ENCODE results near the gene STARD3.

Gene STARD3

GRCh38 chr17:39621523-39622379 lies 15.2 kb upstream of the STARD3 start:
- peak; percentile 73 to 88 for DNase-seq (ENCODE audit: low read depth in 2 of 2)

DNA sequence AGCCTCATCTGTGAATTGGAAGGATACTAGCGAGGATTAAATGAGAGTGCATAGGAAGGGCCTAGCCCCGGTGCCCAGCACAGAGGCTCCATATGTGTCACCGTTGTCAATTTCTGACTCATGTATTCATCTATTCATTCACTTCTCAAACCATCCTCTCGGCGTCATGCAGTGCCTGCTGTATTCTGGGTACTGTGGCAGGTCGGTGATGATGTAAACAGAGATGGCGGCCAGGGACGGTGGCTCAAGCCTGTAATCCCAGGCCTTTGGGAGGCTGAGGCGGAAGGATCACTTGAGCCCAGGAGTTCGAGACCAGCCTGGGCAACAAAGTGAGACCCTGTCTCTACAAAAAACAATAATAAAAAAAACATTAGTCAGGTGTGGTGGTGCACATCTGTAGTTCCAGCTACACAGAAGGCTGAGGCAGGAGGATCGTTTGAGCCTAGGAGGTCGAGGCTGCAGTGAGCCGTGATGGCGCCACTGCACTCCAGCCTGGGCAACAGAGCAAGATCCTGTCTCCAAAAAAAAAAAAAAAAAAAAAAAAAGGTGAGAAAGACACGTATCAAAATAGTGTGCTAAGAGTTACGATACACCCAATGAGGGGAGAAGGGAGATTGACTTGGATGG lies 14.5 kb upstream of the STARD3 start:
- DNase-seq (ENCODE audit: low read depth in 2 of 2): peak in 1 of 2 donors; percentile 51

- peak; percentile 81 to 91 for DNase-seq (ENCODE audit: low read depth in 2 of 2)
These were observed 13.5 kb upstream of the STARD3 start for GRCh38 chr17:39623356-39623950.

- DNase-seq (ENCODE audit: low read depth in 2 of 2): no peak
These were observed 12.6 kb upstream of the STARD3 start for GRCh38 chr17:39624313-39624712.

DNA sequence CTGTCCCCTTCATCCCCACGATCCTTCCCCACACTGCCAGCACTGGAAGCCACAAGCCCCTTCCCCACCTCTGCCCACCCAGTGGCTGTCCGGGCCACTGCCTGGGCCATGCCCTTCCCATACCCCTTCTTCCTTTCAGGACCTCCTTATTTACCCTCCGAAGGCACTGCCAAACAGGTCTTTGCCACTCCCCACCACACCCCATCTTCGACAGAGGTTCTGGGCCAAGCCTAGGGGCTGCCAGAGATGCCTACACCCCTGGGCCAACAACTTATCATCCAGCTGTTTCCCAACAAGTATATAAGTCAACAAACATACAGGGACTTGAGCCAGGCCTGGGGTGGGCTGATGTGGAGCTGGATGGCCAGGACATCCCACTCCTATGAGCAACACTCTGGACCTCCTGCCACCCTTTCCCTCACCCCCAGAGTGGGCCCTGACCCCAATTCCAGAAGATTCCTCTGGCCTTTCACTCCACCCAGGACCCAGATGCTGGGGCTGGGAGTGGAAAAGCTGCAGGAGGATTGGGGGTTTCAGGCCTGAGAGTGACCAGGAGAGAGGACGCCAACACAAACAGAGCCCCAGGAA lies 11.7 kb upstream of the STARD3 start:
- DNase-seq (ENCODE audit: low read depth in 2 of 2): no peak

GRCh38 chr17:39626171-39627046 lies 10.5 kb upstream of the STARD3 start, which contains the start of gene PPP1R1B:
TSS of gene PPP1R1B (plus strand) at chr17:39626952. CDS start at chr17:39627393, 441 bp downstream.
- no peak for DNase-seq (ENCODE audit: low read depth in 2 of 2)

DNA sequence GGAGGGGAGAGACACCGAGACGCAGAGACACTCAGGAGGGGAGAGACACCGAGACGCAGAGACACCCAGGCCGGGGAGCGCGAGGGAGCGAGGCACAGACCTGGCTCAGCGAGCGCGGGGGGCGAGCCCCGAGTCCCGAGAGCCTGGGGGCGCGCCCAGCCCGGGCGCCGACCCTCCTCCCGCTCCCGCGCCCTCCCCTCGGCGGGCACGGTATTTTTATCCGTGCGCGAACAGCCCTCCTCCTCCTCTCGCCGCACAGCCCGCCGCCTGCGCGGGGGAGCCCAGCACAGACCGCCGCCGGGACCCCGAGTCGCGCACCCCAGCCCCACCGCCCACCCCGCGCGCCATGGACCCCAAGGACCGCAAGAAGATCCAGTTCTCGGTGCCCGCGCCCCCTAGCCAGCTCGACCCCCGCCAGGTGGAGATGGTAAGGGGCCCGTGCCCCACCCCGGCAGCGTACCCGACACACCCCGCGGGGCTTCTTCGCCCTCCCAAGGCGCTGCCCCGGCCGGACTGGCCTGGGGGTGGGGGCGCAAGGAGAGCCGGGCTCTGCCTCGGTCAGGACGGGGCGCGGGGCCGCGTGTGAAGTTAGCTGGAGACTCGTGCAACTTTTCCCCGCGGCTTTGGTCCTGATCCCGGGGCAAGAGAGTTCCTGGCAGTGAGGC lies 9.8 kb upstream of the STARD3 start:
- DNase-seq (ENCODE audit: low read depth in 2 of 2): no peak

DNA sequence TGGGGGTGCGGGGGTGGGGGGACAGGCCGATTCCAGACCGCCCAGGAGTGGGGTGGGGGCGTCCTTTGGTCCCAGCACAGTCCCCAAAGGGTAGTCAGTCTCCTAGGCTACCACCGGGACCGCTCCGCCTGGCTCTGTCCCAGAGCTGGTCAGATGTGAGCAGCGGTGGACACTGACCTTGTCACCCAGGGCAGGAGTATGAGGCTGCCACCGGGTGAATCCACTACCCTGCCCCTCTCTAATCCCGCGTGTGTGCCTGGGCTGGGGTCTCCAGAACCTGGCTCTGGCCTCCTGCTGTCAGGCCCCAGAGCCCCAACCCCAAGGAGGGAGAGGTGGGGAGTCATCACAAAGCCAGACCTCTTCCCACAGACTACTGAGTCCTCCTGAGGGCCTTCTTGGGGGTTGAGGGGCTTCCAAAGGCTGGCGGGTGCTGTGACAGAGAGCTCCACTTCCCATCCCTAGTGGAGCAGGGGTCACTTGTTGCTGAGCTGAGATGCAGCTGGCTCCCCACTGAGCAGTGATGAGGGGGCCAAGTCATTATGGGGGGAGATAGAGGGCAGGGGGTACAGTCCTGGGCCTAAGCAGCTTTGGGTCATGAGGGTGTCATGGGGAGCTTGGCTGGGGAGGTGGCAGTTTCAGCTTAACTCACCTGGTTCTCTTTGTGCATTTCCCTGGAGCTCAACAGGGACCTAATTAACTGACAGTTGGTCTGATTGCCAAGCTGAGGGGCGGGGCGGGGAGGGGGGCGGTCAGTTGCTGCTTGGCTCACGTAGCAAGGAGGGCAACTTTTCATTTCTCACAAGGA lies 9.0 kb upstream of the STARD3 start:
- no peak for DNase-seq (ENCODE audit: low read depth in 2 of 2)

DNA sequence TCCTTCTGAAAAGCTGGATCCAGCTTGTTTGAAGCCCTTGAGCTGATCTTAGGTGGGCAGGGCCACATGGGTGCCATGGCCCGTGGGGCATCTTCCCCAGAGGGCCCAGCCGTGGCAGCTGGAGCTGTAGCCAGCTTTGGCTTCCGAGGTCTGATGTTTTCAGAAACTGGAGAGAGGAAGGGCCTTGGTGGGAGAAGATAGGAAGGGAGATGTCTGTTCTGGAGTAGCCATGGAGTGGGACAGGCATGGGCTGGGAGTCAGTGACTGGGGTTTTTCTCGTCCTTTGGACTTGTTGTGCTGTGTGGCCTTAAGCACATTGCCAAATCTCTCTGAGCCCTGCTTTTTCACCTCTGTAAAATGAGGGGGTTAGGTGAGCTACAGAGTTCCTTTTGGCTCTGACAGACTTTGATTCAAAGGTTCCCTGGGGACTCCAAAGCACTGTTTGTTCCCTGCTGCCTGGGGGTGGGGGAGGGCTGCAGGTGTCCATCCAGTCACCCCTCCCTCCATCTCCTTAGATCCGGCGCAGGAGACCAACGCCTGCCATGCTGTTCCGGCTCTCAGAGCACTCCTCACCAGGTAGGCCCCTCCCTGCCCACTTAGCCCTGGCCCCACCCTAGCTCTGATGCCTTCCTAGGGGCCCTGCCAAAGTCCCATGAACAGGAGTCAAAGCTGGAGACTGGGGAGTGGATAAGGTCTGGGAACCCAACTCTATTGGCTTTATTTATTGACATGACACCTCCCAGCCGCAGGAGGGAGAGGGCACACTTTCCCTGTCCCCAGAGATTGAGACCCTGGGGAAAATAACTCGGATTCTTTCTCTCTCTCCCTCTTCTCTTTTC lies 8.1 kb upstream of the STARD3 start:
- DNase-seq (ENCODE audit: low read depth in 2 of 2): no peak

- DNase-seq (ENCODE audit: low read depth in 2 of 2): no peak
These were observed 7.5 kb upstream of the STARD3 start for GRCh38 chr17:39629494-39629880.

- DNase-seq (ENCODE audit: low read depth in 2 of 2): no peak
These were observed 7.0 kb upstream of the STARD3 start for GRCh38 chr17:39629898-39630297.

- DNase-seq (ENCODE audit: low read depth in 2 of 2): no peak
These were observed 5.5 kb upstream of the STARD3 start for GRCh38 chr17:39631403-39631802.

DNA sequence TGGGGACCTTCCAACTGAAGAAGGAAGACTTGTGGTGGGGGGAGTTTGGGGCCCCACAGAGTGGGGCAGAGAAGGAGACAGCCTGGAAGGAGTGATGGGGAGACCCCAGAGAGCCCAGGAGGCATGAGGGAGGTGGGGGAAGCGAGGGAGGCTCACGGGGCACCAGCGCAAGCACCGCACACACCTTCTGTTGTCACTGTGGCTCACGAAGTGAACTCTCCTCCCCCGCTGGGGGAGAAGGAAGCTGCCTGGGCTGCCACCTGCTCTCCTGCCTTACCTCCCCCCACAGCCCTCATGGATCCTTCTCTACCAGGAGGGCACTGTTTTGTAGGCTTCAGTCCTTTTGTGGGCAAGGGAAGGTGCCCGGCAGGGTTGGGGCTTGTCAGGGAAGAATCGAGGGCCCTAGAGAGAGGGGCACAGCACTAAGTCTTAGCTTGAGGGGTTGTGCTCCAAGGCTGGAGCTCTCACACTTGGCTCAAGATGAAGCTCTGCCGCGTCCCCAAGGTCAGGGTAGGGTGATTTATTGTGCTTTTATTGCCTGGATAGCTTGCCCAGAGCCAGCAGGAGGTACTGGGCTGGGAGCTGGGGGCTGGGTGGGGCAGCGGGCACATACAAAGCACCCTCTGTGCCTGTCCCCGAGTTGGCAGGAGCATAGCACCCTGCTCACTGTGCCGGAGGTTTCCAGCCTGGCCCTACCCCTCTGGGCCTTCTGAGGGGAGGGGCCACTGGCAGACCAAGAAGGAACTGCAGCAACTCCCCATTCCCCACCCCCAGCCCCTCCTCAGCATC lies 4.6 kb upstream of the STARD3 start:
- DNase-seq (ENCODE audit: low read depth in 2 of 2): no peak

- DNase-seq (ENCODE audit: low read depth in 2 of 2): no peak
These were observed 3.3 kb upstream of the STARD3 start for GRCh38 chr17:39633570-39634183.

DNA sequence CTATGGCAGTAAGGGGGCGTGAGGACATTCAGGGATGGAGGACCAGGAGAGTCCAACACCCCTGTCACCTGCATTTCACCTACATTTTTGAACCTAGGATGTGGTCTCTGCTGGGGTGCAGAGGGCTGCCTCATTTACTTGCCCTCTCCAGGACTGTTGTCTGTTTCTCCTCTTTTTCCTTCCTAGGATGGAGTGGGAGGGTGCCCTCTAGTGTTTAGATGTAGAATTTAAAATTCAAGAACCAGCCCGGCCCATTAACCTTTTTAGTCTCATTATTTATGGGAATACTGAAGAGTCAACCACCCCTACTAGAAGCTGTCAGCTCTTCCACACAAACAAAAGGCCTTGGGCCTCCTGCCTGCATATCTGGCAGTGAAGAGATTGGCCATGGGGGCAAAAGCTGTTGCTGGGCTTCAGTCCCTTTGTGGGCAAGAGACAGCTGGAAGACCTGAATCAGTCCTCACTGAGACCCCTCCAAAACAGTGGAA lies 2.5 kb upstream of the STARD3 start:
- DNase-seq (ENCODE audit: low read depth in 2 of 2): no peak

DNA sequence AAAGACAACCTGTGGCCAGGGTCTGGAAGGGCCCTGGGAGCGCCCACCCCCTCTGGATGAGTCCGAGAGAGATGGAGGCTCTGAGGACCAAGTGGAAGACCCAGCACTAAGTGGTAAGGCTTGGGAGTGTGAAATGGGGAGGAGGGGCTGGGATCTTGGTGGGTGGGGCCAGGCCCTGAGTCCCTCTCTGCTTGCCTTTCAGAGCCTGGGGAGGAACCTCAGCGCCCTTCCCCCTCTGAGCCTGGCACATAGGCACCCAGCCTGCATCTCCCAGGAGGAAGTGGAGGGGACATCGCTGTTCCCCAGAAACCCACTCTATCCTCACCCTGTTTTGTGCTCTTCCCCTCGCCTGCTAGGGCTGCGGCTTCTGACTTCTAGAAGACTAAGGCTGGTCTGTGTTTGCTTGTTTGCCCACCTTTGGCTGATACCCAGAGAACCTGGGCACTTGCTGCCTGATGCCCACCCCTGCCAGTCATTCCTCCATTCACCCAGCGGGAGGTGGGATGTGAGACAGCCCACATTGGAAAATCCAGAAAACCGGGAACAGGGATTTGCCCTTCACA lies 1.2 kb upstream of the STARD3 start:
- DNase-seq (ENCODE audit: low read depth in 2 of 2): no peak

DNA sequence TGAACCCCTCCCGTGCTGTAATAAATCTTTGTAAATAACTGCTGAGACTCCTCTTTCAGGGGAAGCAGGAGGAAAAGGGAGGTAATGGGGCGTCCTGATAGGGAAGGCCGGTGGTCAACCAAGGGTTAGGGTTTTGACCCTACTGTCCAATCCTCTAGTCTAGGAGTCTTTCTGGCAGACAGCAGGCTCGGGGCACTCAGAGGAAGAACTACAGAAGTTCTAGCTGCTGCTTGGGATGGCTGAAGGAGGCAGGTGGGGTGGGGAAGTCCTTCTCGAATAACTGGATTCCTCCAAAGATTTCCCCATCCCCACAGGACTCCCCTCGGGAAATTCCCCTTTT lies 387 bp upstream of the STARD3 start:
- no peak for DNase-seq (ENCODE audit: low read depth in 2 of 2)

GRCh38 chr17:39638317-39638716 lies 1.4 kb downstream of the STARD3 start:
- DNase-seq (ENCODE audit: low read depth in 2 of 2): no peak
